ENCODE results near the gene KRTAP6-2.

KRTAP6-2 gene, protein sequence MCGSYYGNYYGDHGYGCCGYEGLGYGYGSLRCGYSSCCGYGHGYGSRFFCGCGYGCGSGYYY

GRCh38 chr21:30598802-30599201 is at the start of gene KRTAP6-2:
Gene KRTAP6-2, minus strand, starts transcription at chr21:30598902. Its CDS starts 28 bp downstream, at chr21:30598874.
- no peak for DNase-seq (ENCODE audit: low read depth in 1 of 2, low spot score in 1 of 2)

DNA sequence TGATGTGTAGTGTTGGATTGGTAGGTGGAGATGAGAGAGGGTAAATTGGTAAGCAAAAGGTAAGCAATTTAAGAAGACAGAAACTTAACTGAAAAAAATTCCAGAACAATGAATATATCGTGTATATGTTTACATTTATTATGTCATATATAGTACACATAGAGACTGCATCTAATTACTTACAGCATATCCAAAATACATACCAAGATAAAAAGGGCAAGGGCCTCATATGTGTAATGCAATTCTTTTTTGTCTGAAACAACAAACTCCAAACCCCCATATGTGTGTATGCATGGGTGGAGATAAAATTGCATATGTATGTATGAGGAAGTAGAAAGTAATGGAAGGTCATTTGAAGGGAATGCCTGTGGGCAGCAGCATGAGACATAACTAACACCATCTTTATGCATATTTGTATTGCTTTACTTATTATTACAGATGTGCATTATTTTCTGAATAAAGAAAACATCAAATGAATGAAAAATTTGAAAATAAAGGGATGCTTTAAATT is 48.3 kb upstream of the KRTAP6-2 start:
- DNase-seq (ENCODE audit: low read depth in 1 of 2, low spot score in 1 of 2) = no peak

GRCh38 chr21:30642564-30642963 is 43.9 kb upstream of the KRTAP6-2 start, which contains the start of gene KRTAP20-3:
Gene KRTAP20-3, plus strand, starts transcription at chr21:30642864.
- DNase-seq (ENCODE audit: low read depth in 1 of 2, low spot score in 1 of 2) = no peak

- no peak for DNase-seq (ENCODE audit: low read depth in 1 of 2, low spot score in 1 of 2)
Observed at GRCh38 chr21:30638686-30639085, 40.0 kb upstream of the KRTAP6-2 start.

- no peak for DNase-seq (ENCODE audit: low read depth in 1 of 2, low spot score in 1 of 2)
Observed at GRCh38 chr21:30634906-30635305, 36.2 kb upstream of the KRTAP6-2 start, which contains the start of gene KRTAP20-2. Gene KRTAP20-2, plus strand, starts transcription at chr21:30635206. Its CDS starts 58 bp downstream, at chr21:30635264.

DNA sequence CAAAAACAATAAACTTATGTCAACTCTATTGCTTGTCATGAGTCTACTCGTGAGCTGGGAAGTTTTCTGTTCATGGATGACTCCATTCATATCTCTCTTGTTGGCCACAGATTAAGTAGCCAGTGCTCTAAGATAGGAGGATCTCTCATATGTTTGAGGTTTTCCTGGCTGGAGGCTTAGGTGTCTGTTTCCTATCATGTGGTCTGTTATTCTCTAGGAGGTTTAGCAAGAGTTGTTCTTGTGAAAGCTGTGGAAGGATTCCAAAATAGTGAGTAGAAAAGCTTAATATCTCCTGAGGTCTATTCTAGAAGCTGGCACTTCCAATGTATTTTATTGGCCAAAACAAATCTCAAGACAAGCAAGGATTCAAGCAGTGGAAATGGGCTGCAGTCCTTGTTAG is 30.5 kb upstream of the KRTAP6-2 start:
- no peak for DNase-seq (ENCODE audit: low read depth in 1 of 2, low spot score in 1 of 2)

GRCh38 chr21:30628109-30628508 is 29.4 kb upstream of the KRTAP6-2 start:
- no peak for DNase-seq (ENCODE audit: low read depth in 1 of 2, low spot score in 1 of 2)

DNA sequence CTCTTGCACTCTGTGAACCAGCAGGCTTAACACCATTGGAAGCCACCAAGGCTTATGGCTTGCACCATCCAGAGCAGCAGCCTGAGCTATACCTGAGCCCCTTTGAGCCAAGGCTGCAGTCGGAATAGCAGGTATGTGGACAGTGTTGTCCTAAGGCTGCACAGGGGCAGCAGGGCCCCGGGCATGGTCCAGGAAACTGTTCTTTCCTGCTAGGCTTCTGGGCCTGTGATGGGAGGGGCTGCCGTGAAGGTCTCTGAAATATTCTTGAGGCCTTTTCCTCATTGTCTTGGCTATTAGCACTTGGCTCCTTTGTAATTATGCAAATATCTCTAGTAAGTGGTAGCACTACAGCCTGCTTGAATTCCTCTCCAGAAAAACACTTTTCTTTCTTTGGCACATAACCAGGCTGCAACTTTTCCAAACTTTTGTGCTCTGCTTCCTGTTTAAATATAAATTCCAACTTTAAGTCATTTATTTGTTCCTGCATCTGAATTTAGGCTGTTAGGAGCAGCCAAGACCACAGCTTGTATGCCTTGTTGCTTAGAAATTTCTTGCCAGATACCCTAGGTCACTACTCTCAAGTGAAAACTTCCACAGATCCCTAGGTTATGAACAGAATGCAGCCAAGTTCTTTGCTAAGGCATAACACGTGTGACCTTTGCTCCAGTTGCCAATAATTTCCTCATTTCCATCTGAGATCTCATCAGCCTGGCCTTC is 26.9 kb upstream of the KRTAP6-2 start:
- no peak for DNase-seq (ENCODE audit: low read depth in 1 of 2, low spot score in 1 of 2)

DNA sequence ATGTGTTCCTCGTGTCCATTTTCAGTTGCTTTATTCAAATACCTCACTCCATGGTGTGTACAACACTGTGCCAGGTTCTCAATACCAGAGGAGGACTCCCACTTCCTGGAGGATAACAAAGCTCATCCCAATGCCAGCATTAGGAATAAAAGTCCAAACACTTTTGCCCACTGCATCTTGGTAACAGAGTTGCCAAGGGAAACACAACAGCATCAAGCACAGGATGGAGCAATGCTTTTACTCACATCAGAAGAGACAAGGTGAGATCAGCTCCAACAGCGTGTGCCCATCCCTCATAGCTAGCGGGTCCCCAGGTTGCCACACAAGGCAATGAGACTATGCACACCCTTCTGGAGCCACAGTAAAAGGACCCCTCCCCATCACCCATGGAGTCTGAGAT is 24.7 kb upstream of the KRTAP6-2 start:
- DNase-seq (ENCODE audit: low read depth in 1 of 2, low spot score in 1 of 2) = no peak

GRCh38 chr21:30620522-30620921 is 21.8 kb upstream of the KRTAP6-2 start, which contains the start of gene KRTAP20-4:
Gene KRTAP20-4, plus strand, starts transcription at chr21:30620627.
- no peak for DNase-seq (ENCODE audit: low read depth in 1 of 2, low spot score in 1 of 2)

DNA sequence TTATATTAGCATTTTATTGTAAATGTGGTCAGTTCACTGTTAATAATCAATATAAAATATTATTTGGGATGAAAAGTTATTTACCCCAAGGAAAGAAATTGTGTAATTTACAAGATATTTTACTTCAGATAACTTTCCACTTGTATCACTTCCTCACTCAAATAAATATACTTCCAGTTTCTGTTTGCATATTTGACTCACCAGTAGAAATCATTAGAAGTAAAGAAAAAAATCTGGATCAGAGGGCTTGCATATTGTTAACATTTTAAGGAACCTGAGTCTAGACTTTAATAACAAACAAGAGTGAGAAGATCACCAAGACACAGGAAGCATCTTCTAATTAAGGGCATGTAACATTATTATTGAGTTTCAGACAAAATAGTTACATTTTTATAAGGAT is 21.4 kb upstream of the KRTAP6-2 start:
- DNase-seq (ENCODE audit: low read depth in 1 of 2, low spot score in 1 of 2) = no peak

DNA sequence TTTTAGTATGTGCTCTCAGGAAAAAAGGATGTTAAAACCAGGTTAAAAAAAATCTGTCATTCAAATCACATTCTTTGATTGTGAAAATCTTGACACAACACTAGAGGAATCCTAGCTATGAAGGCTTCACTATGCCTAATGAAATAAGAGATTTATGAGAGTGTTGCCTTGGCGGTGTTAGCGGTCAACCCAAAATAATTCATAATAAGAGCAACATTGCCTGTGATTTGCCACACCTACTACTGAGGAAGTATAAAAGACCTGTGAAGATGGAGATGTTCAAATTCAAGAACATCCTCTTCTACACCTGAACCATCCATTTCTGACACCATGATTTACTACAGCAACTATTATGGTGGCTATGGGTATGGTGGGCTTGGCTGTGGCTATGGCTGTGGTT is 17.4 kb upstream of the KRTAP6-2 start, which contains the start of gene KRTAP20-1:
Gene KRTAP20-1 (plus strand): TSS at position 301 of the 400 bp plus-strand sequence. CDS start 30 bp downstream, at position 331.
- DNase-seq (ENCODE audit: low read depth in 1 of 2, low spot score in 1 of 2) = no peak

DNA sequence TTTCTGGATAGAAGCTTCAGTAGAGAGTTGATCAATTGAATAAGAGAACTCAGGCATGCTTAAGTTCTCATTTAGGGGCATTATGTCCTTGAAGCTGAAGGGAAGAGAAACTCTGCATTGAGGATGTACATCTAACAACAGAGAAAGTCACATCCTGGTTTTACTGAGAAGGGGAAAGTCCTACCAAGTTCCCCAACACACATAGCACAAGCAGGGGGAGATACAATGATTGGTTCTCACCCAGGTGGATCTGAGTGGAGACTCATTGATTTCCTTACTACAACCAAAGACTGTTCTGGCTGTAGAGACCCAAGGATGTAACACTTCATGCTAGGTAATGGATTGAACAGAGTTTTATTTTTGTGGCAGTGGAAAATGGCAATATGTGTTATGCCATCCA is 16.5 kb upstream of the KRTAP6-2 start:
- DNase-seq (ENCODE audit: low read depth in 1 of 2, low spot score in 1 of 2) = no peak

GRCh38 chr21:30613836-30614235 is 15.1 kb upstream of the KRTAP6-2 start, which contains the start of gene KRTAP6-1:
Gene KRTAP6-1, minus strand, starts transcription at chr21:30613930. Its CDS starts 26 bp downstream, at chr21:30613904.
- DNase-seq (ENCODE audit: low read depth in 1 of 2, low spot score in 1 of 2) = no peak

DNA sequence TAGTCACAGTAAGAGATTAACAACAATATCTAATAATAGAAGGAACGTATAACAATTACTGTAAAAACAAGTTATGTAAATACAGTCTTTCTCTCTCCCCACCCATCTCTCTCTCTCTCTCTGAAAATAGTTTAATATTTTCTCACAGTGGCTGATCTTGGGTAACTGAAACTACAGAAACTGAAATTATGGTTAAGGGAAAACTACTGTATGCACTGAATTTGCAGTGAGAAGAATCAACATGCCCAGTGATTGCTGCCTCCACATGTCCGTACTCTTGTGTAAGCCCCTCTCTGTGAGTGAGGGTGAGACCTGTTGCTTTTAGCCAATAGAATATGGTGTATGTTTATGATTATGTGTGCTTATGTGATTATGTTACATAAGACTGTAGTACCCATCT is 13.4 kb upstream of the KRTAP6-2 start:
- DNase-seq (ENCODE audit: low read depth in 1 of 2, low spot score in 1 of 2) = no peak

DNA sequence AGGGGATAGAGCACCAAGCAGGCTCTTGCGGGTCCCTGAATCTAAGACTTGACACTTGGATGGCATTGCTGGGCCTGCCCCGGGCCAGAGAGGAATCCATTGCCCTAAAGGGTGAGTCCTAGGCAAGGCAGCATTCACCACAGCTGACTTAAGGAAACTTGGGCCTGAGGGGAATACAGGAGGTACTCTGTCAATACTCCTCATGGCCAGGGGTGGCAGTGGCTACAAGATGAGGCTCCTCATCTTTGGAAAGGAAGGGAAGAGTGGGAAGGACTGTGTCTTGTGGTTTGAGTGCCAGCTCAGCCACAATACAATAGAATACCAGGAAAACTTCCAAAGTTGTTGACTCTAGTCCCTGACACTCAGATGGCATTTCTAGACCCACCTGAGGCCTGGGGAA is 7.3 kb upstream of the KRTAP6-2 start:
- no peak for DNase-seq (ENCODE audit: low read depth in 1 of 2, low spot score in 1 of 2)

DNA sequence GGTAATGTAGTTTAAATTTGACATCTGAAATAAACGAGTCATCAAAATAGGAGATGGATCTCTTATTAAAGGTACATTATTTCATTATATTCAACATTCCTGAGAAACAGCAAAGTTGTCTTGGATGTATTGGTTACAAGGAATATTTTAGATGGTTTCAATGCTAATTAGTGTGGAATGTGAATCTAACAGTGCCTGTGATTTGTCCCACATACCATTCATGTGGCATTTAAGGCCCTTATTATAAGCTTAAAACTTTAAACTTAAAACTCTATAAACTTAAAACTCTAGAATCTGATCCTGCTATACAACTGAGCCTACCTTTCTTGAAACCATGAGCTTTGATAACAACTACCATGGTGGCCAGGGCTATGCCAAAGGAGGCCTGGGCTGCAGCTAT is 2.1 kb upstream of the KRTAP6-2 start, which contains the start of gene KRTAP22-1:
Gene KRTAP22-1 (plus strand): TSS at position 301 of the 400 bp plus-strand sequence.
- no peak for DNase-seq (ENCODE audit: low read depth in 1 of 2, low spot score in 1 of 2)

GRCh38 chr21:30592140-30592539 is 6.6 kb downstream of the KRTAP6-2 start, which contains the start of gene KRTAP6-3:
Gene KRTAP6-3, plus strand, starts transcription at chr21:30592440. Its CDS starts 6 bp downstream, at chr21:30592446.
- DNase-seq (ENCODE audit: low read depth in 1 of 2, low spot score in 1 of 2) = no peak

GRCh38 chr21:30590297-30590696 is 8.4 kb downstream of the KRTAP6-2 start, which contains the start of gene KRTAP22-2:
Gene KRTAP22-2, minus strand, starts transcription at chr21:30590397.
- DNase-seq (ENCODE audit: low read depth in 1 of 2, low spot score in 1 of 2) = no peak

GRCh38 chr21:30582870-30583269 is 15.8 kb downstream of the KRTAP6-2 start:
- no peak for DNase-seq (ENCODE audit: low read depth in 1 of 2, low spot score in 1 of 2)

- no peak for DNase-seq (ENCODE audit: low read depth in 1 of 2, low spot score in 1 of 2)
Observed at GRCh38 chr21:30580132-30580531, 18.6 kb downstream of the KRTAP6-2 start.

- DNase-seq (ENCODE audit: low read depth in 1 of 2, low spot score in 1 of 2) = no peak
Observed at GRCh38 chr21:30579346-30579745, 19.4 kb downstream of the KRTAP6-2 start.
